Fibroblast of the conjunctiva (primary cell): ENCODE results near the gene OBSCN.

ENCODE experiments used
- DNase-seq: peaks from one replicate; pipeline ENCODE4 v3.0.0-alpha.2; 2010; ENCODE audit warnings: low read depth

OBSCN gene

DNA sequence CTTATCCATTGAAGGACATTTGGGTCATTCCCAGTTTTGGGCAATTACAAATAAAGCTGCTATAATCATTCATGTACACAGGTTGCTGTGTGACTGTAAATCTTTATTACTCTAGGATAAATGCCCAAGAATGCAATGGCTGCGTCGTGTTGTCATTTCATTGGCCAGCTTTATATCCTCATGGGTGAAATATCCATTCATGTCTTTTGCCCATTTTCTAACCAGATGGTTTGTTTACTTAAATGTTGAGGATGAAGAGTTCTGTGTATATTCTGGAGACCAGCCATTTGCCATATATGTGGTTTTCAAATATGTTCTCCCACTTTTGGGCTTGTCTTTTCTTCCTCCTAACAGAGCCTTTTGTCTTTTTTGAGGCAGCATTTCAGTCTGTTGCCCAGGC is 173.5 kb downstream of the OBSCN start:
- DNase-seq = no peak

GRCh38 chr1:228383773-228384172 is 175.9 kb downstream of the OBSCN start:
- no peak for DNase-seq

- DNase-seq = no peak
Observed at GRCh38 chr1:228385232-228385631, 177.4 kb downstream of the OBSCN start.

DNA sequence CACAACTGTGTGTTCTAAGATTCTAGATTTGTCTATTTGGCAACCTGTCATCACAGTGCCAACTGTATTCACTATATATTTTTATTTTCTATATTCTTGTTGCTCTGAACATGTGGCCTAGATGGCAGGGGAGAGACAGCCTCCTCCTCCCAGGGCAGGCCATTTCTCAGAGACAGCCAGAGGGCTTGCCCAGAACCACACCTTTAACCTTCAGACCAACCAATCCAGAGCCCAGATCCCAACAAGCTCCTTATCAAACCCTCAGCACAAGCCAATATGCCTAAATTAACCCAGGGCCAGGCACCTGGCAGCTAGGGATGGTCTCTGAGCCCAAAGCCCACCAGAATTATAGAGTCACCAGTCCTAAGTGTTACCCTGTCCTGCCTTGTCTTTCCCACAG is 179.5 kb downstream of the OBSCN start:
- no peak for DNase-seq

GRCh38 chr1:228390649-228391048 is 182.8 kb downstream of the OBSCN start:
- no peak for DNase-seq

GRCh38 chr1:228391411-228392020 is 183.7 kb downstream of the OBSCN start:
- no peak for DNase-seq

DNA sequence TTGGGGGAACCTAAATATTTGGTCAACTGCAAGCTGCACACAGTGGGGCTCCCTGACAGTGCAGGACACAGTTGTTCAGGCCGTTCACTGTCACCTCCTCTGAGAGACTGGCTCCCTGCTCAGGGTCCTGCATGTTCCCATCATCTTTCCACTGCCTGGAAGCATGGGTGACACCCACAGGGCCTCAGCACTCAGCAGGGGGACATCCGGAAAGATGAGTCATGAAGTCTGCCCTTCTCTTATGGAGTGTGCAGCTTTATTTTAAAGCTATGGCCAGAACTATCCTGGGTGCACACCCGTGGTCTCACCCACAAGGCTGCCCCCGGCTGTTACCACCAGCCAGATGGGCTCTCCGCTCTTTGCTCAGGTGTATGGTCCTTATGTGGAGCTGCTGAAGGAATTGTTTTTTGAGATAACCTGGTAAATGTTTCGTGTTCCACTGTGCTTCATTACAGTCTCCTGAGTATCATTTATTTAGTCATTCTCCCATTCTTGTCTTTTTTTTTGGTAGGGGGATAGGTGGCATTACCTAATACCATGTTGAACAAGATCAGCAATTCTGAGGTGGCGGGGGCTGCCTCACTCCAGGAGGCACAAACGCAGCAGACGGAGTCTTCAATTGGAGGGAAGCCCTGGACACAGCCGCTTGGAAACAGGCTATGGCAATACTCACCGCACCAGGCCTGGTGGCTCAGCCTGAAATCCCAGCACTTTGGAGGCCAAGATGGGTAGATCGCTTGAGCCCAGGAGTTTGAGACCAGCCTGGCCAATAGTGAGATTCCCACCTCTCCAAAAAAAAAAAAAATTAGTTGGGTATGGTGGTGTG is 184.5 kb downstream of the OBSCN start:
- no peak for DNase-seq

DNA sequence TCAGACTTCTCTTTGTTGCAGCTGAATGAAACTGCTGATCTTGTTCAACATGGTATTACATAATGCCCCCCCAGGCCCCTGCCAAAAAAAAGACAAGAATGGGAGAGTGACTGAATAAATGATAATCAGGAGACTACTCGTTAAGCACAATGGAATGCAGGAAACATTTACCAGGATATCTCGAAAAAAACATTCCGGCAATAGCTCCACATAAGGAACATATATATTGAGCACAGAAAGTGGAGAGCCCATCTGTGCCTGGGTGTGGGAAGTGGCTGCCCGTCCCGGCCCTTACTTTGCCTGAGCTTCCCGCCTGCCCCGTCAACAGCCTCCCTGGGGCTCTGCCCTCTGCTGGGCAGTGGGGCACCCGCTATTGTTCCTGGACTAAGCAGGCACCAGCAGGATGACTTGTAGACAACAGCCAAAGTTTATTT is 185.4 kb downstream of the OBSCN start:
- DNase-seq = no peak

DNA sequence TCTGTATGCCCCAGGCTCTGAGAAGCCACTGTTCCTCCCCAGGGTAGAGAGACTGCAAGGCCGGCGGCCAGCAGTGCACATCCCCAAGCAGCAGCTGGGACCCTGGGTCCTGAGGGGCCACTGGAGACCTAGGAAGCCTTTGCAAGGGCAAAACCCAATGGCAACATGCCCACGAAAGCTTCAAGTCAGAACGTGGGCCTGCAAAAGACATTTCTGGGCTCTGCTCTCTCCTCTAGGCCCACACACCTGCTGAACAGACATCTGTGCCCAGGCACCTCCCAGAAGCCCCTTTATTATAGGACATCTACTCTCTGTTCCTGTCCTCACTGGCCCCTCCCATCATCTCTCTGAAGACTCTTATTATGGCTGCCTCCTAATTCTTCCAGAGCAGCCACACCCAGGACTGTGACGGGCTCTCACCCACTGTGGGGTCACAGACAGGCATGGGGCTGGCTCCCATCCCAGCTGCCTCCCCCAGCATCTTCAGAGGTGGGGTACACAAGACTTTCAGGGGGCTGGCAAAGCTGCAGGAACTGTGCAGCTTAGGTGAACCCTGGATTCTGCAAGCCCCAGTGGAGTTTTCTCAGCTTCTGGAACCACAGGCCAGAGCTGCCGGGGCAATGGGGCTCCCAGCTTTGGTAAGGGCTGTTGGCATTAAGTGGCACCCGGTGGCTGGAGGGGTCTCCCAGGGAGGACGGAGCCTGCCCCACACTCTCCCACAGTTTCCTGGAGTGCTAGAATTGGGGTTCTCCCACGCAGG is 186.1 kb downstream of the OBSCN start:
- no peak for DNase-seq

DNA sequence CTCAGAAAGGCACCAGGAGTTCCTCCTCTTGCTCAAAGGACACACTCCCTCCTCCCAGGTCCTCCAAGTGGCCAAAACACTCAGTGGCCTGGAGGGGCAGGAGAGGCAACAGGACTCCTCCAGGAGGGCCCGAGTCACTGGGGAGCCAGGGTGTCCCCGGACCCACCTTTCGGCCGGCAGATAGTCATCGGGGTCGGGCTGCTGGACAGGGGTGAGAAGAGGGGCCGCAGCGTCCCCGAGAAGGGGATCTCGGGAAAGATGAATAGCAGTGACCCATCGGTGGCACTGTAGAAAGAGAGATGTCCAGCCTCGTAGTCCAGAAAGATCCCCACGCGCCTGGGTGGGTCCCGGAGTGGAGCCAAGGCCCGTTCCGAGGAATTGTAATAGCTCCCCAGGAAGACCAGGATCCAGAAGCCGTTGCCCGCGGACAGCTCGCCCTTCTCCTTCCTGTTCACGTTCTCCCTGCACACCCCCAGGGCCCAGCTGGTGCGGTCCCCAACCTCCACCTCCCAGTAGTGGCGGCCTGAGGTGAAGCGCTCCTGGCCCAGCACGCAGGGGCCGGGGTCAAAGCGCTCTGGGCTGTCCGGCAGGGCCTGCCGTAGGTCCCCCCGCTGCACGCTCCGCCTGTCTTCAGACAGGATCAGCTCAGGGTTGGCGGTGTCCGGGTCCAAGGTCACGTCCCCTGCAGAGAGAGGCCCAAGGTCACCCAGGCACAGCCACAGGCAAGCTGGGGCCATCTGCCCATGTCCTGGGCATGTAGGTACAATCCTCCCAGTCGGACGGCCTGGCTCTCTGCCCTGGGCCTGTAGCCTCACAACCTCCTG is 186.9 kb downstream of the OBSCN start:
- DNase-seq = no peak

DNA sequence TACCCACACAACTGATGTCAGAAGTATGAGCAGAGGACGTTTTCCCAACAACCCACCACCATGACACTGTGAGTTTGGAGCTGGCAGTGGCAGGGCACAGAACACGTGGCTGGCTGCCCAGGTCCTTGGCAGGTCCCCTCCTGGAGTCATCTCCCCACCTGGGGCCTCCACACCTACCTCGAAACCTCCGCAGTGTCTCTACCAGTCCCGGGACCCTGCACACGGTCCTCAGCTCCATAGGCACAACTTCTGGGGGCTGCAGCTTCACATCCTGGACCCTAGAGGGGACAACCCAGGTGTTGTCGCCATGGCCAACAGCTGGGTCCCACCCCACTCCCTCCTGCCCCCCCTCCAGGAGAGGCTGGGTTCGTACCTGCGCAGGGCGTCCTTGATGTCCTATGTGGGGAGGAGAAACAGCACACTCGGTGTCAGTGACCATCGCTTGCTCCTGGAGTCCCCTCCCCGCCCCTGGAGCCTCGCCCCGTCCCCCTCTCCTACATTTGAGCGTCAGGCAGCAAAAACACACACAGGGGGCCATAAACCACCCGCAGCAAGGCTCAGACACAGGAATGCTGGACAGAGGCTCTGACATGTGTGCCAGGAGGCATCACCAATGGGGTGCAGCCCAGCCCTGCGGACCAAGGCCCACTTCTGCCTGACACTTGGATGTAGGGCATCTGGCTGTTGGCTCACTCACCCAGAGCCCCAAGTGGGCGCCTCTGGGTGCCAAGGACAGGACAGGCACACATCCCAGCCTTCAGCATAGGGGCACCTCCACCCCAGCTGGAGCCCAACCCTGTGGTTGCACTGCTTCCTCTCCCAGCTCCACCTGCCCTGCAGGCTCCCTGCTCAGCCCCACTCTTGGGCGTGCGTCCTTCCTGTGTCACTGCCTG is 189.2 kb downstream of the OBSCN start:
- no peak for DNase-seq

DNA sequence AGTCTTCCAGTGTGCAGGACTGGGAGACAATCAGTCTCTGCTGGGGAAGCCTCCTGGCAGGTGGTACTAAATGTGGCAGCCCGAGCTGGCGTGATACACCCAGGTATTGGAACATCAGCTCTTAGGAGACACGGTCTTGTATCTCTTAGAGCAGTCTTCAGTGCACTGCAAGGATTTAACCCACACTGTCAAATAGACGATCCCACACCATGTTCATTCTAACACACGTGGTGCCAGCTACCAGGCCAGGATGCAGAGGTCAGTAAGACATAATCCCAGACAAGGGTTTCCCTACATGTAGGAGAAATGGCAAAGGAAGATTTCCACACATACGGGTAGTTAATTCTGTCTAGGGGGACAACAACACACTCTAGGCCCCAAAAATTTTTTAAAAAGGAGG is 190.1 kb downstream of the OBSCN start:
- no peak for DNase-seq

DNA sequence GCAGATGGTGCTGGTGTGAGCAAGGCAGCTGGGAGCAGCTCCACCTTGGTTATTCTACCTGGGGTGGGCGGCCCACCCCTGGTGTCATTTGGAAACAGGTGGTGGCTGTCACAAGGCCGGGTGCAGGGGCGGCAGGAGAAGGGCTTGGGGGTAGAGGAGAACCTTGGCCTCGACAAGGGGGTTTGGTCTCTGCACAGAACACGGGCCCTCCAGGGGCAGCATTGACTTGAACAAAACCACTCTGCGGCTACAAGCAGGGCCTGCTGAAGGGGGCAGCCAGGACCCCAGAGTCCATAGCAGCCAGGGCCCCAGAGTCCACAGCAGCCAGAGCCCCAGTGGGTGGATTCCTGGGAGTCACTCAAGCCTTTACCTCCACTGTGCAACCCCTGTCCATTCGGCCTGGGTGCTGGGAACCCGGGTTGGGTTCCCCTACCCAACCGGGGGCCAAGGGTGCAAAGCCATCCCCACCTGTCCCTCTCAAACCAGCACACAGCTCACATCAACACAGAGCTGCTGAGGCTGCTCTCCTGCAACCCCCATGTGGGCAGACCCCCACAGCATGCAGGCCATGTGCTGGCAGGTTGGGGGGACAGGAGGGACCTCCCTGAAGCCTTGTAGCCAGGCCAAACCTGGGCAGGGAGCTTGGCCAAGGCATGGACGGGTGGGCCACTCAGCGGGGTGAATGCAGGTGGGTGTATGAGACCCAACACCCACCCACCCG is 191.1 kb downstream of the OBSCN start:
- DNase-seq = no peak

DNA sequence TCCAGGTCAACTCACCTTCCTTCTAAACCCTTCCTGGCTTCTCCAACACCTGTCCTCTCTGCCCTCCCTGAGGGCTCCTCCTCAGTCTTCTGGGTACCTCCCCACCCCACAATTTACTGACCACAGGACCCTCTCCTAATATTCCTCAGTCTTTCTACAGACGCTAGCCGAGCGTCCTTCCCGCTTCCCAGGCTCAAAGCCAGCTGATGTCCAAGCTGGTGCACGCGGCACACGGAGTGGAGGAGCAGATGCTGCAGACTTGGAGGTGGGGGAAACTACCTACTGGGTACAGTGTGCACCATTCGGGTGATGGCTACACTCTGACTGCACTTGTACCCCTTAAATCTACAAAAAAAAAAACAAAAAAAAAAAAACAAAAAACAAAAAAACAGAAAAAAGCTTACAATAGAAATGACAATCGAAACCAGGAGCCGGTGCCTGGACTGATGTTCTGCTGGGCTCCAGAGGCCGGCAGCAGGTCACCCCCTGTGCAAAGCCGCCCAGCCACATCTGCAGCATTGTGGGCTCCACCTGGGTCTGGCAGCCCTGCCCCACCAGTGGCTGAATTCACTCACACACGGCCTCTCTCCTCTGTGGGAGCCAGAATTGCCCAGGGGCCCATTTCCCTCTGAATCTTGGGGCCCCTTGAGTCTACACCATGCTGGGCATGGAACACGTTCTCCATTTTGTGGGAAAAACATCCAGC is 191.8 kb downstream of the OBSCN start:
- no peak for DNase-seq

- no peak for DNase-seq
Observed at GRCh38 chr1:228400237-228400651, 192.4 kb downstream of the OBSCN start.

DNA sequence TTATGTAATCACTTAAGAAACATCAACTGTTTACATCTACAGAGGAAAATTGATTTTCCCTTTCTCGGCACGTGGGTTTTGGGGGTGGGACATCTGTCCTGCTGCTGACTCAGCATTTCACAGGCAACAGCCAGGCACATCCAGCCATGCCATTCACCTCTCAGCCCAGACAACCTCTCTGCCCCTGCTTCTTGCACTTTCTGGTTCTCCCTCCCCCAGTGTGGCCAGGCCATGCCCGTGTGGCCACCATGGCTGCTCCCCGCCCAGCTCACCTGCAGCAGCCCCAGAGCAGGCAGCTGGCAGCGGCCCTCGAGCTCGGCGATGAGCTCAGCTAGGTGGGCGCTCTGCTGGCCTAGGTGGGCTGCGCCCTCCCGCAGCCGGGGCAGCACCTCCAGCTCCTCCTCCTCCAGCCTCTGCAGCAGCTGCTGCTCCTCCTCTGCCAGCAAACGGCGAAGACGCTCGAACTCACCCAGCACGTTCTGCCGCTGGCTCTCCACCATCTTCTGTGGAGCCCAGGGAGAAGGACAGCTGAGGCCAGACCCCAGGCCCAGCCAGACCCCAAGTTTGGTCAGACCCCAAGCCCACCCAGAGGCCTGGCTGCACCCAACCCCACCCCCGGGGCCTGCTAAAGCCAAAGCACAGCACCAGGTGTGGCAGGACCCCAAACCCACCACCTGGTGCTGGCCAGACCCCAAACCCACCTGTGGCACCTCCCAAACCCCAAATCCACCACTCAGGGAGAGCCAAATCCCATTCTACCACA is 193.0 kb downstream of the OBSCN start:
- no peak for DNase-seq

DNA sequence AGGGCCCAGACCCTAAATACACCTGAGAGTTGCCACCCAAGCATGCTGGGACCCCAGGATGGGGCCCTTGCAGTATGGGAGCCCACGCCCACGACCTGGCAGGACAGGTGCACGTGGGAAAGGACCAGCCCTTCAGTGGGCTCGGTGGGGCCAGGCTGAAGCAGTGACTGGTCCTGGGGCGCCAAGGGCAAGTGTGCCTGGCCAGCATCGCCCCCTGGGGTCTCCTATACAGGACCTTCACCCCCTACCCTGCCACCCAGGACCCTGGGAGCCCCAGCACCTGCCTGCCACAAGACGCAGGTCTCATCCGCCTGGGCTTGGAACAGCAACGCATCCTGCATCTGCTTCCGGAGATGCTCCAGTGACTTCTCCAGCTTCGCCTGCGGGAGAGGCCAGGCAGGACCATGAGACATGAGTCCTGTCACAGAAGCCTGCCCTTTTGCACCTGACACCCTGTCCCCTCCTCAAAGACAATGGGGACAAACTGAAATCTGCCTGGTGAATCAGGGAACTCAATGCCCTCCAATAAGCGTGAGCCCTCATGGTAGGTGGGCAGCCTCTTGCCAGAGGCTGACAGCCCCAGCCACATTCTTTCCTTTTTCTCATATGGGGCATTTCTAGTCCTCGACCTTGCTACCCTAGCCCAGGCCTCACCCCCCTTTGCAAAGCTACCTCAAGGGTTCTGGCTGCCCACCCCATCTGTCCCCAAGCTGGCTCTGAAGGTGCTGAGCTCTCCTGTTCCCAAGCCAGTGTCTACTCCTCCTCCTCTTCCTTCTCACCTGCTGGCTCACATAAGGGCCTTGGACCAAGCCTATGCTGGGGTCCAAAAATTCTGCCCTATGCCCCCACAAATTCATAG is 194.2 kb downstream of the OBSCN start:
- DNase-seq = no peak

GRCh38 chr1:228402641-228403025 is 194.8 kb downstream of the OBSCN start:
- no peak for DNase-seq
